PC-3 (cell line): ENCODE results near the gene PSMD2. TPM values are rescaled to one million over a fixed set of nuclear protein-coding genes. Genes with fewer than 3 reads are reported as not detected.
"Not testable (repeated sequence)": the region's sequence is repeated elsewhere in the genome, so short reads cannot be mapped to it uniquely, and the experiment has no call there.

Source experiments
- ATAC-seq: fragments of 200-7000 bp; cut with Tn5 transposase; 2 replicates; pipeline ENCODE4 v1.9.1; 2020; ENCODE audit warnings: mild to moderate bottlenecking, moderate library complexity
- BruUV-seq: library from RNA; stranded (reverse); fragments of 400-500 nt; replicated peaks from 2 replicates; lab custom pipeline; 2021; lab: Mats Ljungman, UMichigan
- CTCF ChIA-PET: fragments of 300-600 bp; sonication (Branson Sonifier 250); formaldehyde crosslinking; loops from one replicate; lab custom pipeline; 2022; ENCODE audit warnings: antibody characterized with exemption; lab: Charles Lee
- POLR2A ChIA-PET: fragments of 300-600 bp; sonication (Branson Sonifier 250); formaldehyde crosslinking; loops from one replicate; lab custom pipeline; 2022; ENCODE audit warnings: antibody characterized with exemption; ENCODE audit not compliant: unreplicated experiment; lab: Charles Lee
- DNase-seq: peaks from one replicate; pipeline ENCODE4 v3.0.0-alpha.2; 2015
- H2AFZ ChIP-seq: fragments of 300-600 bp; sonication (generic); 2 replicates; pipeline ENCODE4 v1.6.0; 2016; ENCODE audit warnings: antibody characterized with exemption, low read length
- H3F3A ChIP-seq: fragments of 300-600 bp; sonication (generic); one replicate; pipeline ENCODE4 v1.6.0; 2017; ENCODE audit warnings: antibody characterized with exemption, low read length, control low read depth, mild to moderate bottlenecking; ENCODE audit not compliant: unreplicated experiment
- H3K27ac ChIP-seq: fragments of 300-600 bp; sonication (generic); 2 replicates; pipeline ENCODE4 v1.5.1; 2016; ENCODE audit warnings: mild to moderate bottlenecking, low read length
- H3K27me3 ChIP-seq: fragments of 300-600 bp; sonication (generic); 2 replicates; pipeline ENCODE4 v1.6.1; 2016; ENCODE audit warnings: low read length, mixed read lengths
- H3K36me3 ChIP-seq: fragments of 300-600 bp; sonication (generic); 2 replicates; pipeline ENCODE4 v1.6.1; 2016; ENCODE audit warnings: low read depth, mixed run types, low read length, mixed read lengths
- H3K4me1 ChIP-seq: fragments of 300-600 bp; sonication (generic); 2 replicates; pipeline ENCODE4 v1.5.1; 2016; ENCODE audit warnings: low read length; ENCODE audit not compliant: insufficient read depth
- H3K4me2 ChIP-seq: fragments of 300-600 bp; sonication (generic); 2 replicates; pipeline ENCODE4 v1.6.0; 2016; ENCODE audit warnings: low read length
- H3K4me3 ChIP-seq: fragments of 300-600 bp; sonication (generic); 2 replicates; pipeline ENCODE4 v1.5.1; 2016; ENCODE audit warnings: mild to moderate bottlenecking, low read length, mixed read lengths
- H3K79me2 ChIP-seq: fragments of 300-600 bp; sonication (generic); 2 replicates; pipeline ENCODE4 v1.6.1; 2017; ENCODE audit warnings: low read length, mixed read lengths
- H3K9ac ChIP-seq: fragments of 300-600 bp; sonication (generic); 2 replicates; pipeline ENCODE4 v1.6.0; 2016; ENCODE audit warnings: mild to moderate bottlenecking, low read length
- H3K9me2 ChIP-seq: fragments of 300-600 bp; sonication (generic); replicated peaks from 2 replicates; pipeline ENCODE4 v1.6.1; 2016; ENCODE audit warnings: mixed run types, low read length, mixed read lengths
- H3K9me3 ChIP-seq: fragments of 300-600 bp; sonication (generic); 2 replicates; pipeline ENCODE4 v1.6.1; 2016; ENCODE audit warnings: low read length, mixed read lengths
- H4K20me1 ChIP-seq: fragments of 300-600 bp; sonication (generic); 2 replicates; pipeline ENCODE4 v1.6.1; 2016; ENCODE audit warnings: low read length, mixed read lengths
- EZH2 ChIP-seq: fragments of 300-600 bp; sonication (generic); IDR thresholded peaks from one replicate; pipeline ENCODE4 v1.6.1; 2017; ENCODE audit warnings: antibody characterized with exemption, mild to moderate bottlenecking, low read length; ENCODE audit not compliant: unreplicated experiment
- EZH2phosphoT487 ChIP-seq: fragments of 300-600 bp; sonication (generic); IDR thresholded peaks from 2 replicates; pipeline ENCODE4 v1.6.1; 2018; ENCODE audit warnings: mild to moderate bottlenecking, antibody characterized with exemption, low read length, borderline replicate concordance
- intact Hi-C: fragments of 100-400 bp; cut with micrococcal nuclease; formaldehyde crosslinking; loops from 2 replicates; pipeline ENCODE4 v1.9.0; 2023
- total RNA-seq: library from RNA; depleted of rRNA; stranded (reverse); fragments of >200 nt; gene quantifications from 2 replicates; pipeline ENCODE4 v1.2.3, GENCODE V29; 2014
- TF ChIP-seq, protein P1 (sequence below): fragments of 300-600 bp; sonication (generic); conservative IDR thresholded peaks from 2 replicates; pipeline ENCODE4 v1.5.1; 2017; ENCODE audit warnings: antibody characterized with exemption, low read depth, mild to moderate bottlenecking, low read length

The PSMD2 gene
- total RNA-seq, 1 experiment from 2014 or later = 1,057 TPM

DNA sequence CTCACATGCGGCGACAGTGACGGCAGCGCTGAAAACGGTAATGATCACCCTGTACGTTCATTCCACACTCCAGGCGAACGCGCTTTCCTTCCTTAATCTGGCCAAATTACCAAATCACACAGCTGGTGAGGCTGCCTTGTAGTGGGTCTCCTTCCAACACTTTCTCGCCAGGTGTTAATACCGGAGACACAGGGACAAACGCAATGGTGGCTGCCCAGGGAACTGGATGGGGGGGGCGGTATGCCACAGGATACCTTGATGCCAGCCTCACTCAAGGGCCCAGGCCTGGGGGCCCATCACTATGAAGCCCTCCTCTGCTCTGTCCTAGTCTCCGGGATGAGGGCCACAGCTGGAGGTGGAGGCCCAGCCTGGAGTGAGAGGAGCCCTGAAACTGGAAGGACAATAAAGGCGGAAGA, 36.3 kb upstream of the PSMD2 start:
- H2AFZ ChIP-seq = no peak overlapping the region
- CTCF ChIA-PET = no interaction called here
- intact Hi-C loops = no loop called here

DNA sequence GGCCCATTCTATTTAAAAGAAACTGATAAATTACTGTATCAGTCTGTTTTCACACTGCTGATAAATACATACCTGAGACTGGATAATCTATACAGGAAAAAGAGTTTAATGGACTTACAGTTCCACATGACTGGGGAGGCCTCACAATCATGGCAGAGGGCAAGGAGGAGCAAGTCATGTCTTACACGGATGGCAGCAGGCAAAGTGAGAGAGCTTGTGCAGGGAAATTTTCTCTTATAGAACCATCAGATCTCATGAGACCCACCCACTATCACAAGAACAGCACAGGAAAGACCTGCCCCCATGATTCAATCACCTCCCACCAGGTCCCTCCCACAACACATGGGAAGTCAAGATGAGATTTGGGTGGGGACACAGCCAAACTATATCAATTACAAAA, 31.8 kb upstream of the PSMD2 start:
- H4K20me1 ChIP-seq, ATAC-seq, H3K36me3 ChIP-seq, H3K4me2 ChIP-seq, POLR2A ChIA-PET, BruUV-seq, intact Hi-C loops, H3K9me2 ChIP-seq, H3K9me3 ChIP-seq, H3K9ac ChIP-seq, H3K4me1 ChIP-seq, H2AFZ ChIP-seq, H3K79me2 ChIP-seq, DNase-seq, H3K27ac ChIP-seq, H3K27me3 ChIP-seq, H3K4me3 ChIP-seq, CTCF ChIA-PET, H3F3A ChIP-seq: not testable (repeated sequence)

More for the DNA sequence above, 36.3 kb upstream of the PSMD2 start:
- no peaks in the 10 kb centered on the region for H3K9me2 ChIP-seq
- H3K9ac ChIP-seq = no peak overlapping the region
- POLR2A ChIA-PET = no interaction called here
- no peaks in the 10 kb centered on the region for H3K9me3 ChIP-seq
- H4K20me1 ChIP-seq = peaks cover 12% of the 10 kb centered on the region; the same call in 1 of the 2 replicates
- TF ChIP-seq, protein P1, sequence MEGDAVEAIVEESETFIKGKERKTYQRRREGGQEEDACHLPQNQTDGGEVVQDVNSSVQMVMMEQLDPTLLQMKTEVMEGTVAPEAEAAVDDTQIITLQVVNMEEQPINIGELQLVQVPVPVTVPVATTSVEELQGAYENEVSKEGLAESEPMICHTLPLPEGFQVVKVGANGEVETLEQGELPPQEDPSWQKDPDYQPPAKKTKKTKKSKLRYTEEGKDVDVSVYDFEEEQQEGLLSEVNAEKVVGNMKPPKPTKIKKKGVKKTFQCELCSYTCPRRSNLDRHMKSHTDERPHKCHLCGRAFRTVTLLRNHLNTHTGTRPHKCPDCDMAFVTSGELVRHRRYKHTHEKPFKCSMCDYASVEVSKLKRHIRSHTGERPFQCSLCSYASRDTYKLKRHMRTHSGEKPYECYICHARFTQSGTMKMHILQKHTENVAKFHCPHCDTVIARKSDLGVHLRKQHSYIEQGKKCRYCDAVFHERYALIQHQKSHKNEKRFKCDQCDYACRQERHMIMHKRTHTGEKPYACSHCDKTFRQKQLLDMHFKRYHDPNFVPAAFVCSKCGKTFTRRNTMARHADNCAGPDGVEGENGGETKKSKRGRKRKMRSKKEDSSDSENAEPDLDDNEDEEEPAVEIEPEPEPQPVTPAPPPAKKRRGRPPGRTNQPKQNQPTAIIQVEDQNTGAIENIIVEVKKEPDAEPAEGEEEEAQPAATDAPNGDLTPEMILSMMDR = no peak
- no peak for TF ChIP-seq EZH2phosphoT487
- no peak for TF ChIP-seq EZH2
- DNase-seq (no peak), ATAC-seq (no peak)
- no peak overlapping the region for H3K4me2 ChIP-seq
- no peak overlapping the region for H3K4me3 ChIP-seq
- peaks cover 13% of the 10 kb centered on the region for H3K4me1 ChIP-seq
- H3F3A ChIP-seq = no peaks in the 10 kb centered on the region
- no peak overlapping the region for H3K27ac ChIP-seq
- H3K27me3 ChIP-seq = no peaks in the 10 kb centered on the region
- no peaks in the 10 kb centered on the region for H3K79me2 ChIP-seq
- H3K36me3 ChIP-seq = no peaks in the 10 kb centered on the region
- no TSS peak for BruUV-seq

DNA sequence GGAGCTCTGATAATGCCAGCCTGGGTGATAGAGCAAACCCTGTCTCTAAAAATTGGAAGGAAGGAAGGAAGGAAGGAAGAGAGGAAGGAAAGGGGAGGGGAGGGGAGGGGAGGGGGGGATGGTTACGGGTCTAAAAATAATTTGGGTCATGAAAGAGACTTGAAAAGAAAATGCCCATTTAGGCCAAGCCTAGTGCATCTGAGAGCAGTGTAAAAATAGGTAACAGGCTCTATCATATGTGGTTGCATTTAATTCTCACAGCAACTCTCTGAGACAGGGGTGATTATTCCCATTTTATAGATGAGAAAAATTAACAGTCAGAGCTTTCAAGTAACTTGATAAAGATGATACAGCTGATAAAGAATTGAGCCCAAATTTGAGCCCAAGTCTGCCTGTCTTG, 26.8 kb upstream of the PSMD2 start:
- no peak overlapping the region for H3K9ac ChIP-seq
- no peak overlapping the region for H3K4me2 ChIP-seq
- no peak overlapping the region for H3K27ac ChIP-seq
- ATAC-seq (no peak), DNase-seq (no peak)
- intact Hi-C loops = no loop called here
- TF ChIP-seq, protein P1 = no peak
- TF ChIP-seq EZH2 = no peak
- no peak for TF ChIP-seq EZH2phosphoT487
- no peaks in the 10 kb centered on the region for H3K79me2 ChIP-seq
- no peaks in the 10 kb centered on the region for H3K4me1 ChIP-seq
- H4K20me1 ChIP-seq = no peaks in the 10 kb centered on the region
- no peaks in the 10 kb centered on the region for H3K9me3 ChIP-seq
- H3K27me3 ChIP-seq = peaks cover 3% of the 10 kb centered on the region; the same call in 1 of the 2 replicates
- H3K4me3 ChIP-seq = no peak overlapping the region
- no peaks in the 10 kb centered on the region for H3K36me3 ChIP-seq
- no peak overlapping the region for H2AFZ ChIP-seq
- no peaks in the 10 kb centered on the region for H3K9me2 ChIP-seq
- no peaks in the 10 kb centered on the region for H3F3A ChIP-seq
- ChIA-PET POLR2A (no interaction called here), CTCF (interaction anchor here (0.6 kb wide), 1 partner anchor 17 kb away, joined by 3 read pairs; no protein-coding TSS in a partner anchor)
- BruUV-seq = no TSS peak
